Stimulated activated CD8-positive, alpha-beta memory T cell treated with anti-CD3 and anti-CD28 coated beads, Interleukin-15, amount 100 ng/mL, for 1 hour (primary cell): ENCODE measurements around the gene SPANXN4.

Experiments used
- DNase-seq: peaks from one replicate; pipeline ENCODE4 v3.0.0-alpha.2; 2020; ENCODE audit warnings: low read depth

The SPANXN4 gene, protein sequence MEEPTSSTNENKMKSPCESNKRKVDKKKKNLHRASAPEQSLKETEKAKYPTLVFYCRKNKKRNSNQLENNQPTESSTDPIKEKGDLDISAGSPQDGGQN

GRCh38 chrX:143025628-143026027 is at the start of gene SPANXN4:
TSS of gene SPANXN4 (plus strand) at chrX:143025928. CDS start at chrX:143026015, 87 bp downstream.
- DNase-seq = no peak

DNA sequence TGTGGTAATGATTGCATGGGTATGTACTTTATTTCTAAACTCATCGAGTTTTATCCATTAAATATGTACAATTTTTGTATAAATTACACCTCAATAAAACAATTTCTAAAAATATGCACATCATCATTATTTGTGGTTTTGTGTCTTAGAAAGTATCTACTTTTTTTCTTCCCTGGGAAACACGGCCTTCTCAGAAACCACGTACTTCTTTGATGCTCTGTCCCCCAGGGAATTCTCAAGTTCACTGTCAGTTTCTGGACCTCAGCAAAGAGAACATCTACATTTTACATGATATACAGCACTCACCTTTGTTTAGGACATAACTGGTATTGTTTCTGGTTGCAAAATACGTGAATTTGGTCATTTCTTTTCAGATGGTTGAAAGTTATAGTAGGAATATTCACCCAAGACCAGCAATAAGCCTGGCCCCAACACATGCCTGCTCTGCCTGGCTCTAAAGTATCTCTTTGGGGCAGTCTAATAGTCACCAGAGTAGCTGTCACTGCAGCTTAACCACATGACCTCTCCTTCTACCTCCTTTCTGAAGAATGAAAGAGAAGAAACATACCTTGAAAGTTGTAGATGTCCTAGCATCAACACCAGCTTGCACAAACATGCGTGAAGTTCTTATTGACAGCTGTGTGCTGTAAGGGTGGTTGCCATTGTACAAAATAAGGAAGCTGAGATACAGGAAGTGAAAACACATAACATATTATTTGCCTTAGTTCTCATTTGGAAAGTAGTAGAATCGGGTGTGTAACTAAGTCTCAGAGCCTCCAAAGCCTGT is 48.4 kb upstream of the SPANXN4 start:
- no peak for DNase-seq

DNA sequence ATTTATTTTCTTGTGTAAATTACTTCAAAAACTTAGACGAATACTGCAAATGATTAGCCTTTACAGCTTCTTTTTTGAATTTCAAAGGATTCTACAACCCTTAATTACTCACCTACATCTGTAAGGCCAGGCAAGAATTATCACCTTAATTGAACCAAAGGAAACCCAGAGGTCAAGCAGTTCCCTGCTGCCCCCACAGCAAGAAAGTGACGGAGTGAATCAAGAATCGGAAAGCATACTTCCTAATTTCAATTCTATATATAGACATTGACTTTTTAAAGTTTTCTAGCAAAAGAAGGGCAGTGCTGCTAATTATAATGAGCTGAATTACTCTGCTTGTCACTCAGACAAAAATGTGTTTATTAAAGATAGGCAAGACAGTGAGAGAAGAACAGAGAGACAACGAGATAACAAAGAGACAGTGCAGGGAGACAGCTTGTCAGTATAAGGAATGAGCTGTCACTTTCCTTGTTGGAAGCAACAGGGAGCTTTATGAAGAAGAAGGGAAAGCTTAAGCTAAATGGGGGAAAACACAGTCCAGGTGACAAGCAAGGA is 47.5 kb upstream of the SPANXN4 start:
- DNase-seq = no peak

GRCh38 chrX:142982679-142983078 is 43.0 kb upstream of the SPANXN4 start:
- no peak for DNase-seq

- DNase-seq = no peak
Observed at GRCh38 chrX:142994988-142995387, 30.7 kb upstream of the SPANXN4 start.

DNA sequence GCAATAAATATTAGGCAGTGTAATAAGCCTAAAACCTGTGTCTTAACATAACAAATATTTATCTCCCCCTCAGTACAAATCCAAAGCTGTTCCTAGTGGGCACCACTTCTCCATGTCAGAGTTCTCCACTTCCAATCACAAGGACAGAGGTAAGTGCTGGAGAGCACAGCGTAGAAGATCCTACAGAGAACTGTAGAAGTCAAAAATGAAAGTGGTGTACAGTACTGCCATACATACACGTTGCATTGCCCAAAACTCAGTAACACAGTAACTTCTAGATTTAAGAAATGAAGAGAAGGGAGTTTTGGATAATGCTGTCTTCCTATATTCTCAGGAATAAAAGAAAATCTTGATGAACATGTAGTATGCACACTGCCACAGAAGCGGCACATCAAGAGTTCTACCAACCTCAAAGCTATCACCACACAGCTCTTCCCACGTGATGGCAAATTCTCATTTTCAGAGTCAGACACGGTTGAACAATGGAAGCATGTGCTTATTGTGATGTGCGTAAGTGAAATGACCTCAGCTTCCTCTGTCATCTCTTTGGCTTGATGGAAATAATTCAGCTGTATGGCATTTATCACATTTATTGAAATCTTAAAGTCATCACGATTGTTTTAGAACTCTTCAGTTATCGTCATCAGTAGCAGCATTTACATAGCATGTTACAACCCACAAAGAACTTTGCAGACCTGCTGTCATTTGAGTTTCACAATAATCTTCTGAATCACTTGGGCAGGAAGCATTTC is 27.1 kb upstream of the SPANXN4 start:
- no peak for DNase-seq

DNA sequence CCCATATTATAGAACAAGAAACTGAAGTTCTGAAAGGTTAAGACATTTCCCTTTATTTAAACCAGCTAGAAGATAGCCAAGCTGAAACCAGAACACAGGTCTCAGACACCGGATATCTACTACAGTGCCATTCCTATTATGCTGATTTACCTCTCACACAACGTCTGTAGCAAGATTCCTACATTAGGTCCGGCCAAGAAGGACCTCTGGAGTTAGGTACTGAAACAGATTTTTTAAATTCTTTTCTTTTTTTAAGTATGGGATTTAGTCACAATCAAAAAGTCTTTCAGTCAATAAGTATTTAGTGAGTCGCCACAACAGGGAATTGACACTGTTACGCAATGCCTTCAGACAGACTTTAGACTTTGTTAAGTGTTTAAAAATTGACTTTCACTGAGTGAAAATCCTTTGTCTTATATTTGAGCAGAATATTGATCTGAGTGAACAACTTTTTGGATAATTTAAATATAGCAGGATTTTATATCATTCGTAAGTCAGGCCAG is 26.5 kb upstream of the SPANXN4 start:
- DNase-seq = no peak

- no peak for DNase-seq
Observed at GRCh38 chrX:143002206-143002605, 23.5 kb upstream of the SPANXN4 start.

DNA sequence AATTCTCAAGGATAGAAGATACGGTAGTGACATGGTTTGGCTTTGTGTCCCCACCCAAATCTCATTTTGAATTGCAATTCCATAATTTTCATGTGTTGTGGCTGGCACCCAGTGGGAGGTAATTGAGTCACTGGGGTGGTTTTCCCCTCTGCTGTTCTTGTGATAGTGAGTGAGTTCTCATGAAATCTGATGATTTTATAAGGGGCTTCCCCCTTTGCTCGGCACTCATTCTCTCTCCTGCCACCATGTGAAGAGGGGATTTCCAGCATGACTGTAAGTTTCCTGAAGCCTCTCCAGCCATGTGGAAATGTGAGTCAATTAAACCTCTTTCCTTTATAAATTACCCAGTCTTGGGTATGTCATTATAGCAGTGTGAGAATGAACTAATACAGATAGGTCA is 8.5 kb upstream of the SPANXN4 start:
- DNase-seq = no peak

DNA sequence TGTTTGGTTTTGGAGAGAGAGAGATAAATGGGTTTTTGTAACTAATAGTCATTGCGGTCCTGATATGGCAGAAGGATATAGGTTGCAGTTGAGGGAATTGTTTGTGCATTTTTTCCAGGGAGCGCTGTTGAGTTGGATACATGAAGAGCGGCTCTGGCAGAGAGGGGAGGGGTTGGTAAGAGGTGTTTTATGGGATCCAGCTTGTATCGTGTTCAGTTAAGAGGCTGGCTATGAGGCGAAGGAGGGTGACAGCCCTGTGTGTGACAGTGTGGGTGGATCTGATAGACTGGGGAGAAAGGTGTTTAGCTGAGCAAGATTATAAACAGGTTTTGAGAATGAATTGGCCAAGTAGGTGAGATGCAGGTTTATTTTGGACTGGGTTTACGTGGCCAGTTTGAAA is 1.5 kb downstream of the SPANXN4 start:
- DNase-seq = no peak

- no peak for DNase-seq
Observed at GRCh38 chrX:143047511-143047910, 21.8 kb downstream of the SPANXN4 start.

GRCh38 chrX:143058120-143058519 is 32.4 kb downstream of the SPANXN4 start:
- DNase-seq = no peak

DNA sequence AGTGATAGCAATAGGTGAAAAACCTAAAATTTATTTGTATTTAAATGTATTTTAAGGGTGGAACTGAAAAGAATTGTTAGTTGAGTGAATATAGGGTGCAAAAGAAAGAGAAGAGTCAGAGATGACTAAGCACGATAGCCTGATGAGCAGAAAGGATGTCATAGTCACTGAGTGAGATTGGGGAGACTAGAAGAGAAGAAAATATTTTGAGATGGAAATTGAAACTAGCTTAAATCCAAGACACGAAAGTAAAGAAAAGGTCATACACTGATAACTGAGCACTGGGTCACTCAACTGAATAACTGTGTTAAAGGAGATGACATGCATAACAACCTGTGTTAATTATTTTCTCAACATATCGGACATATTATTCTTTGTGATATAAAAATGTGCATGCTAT is 55.5 kb downstream of the SPANXN4 start:
- DNase-seq = no peak

GRCh38 chrX:143082537-143082936 is 56.8 kb downstream of the SPANXN4 start:
- no peak for DNase-seq
